Activated CD8-positive, alpha-beta T cell treated with anti-CD3 and anti-CD28 coated beads, Interleukin-2, amount 10 ng/mL, durations not matched to agents 7 days and 5 days (primary cell): ENCODE data around the gene SELPLG. TPM values are rescaled to one million over a fixed set of nuclear protein-coding genes. Genes with fewer than 3 reads are reported as not detected.

ENCODE experiments used
- ATAC-seq: fragments of 150-1000 bp; cut with Tn5 transposase; one replicate; pipeline ENCODE4 v1.10.0; 2021; ENCODE audit warnings: moderate library complexity
- CTCF ChIA-PET: fragments of 350-600 bp; sonication (Branson Sonifier 250); formaldehyde crosslinking; loops from one replicate; lab custom pipeline; 2021; ENCODE audit warnings: antibody characterized with exemption; lab: Charles Lee
- POLR2A ChIA-PET: fragments of 350-600 bp; sonication (Branson Sonifier 250); formaldehyde crosslinking; loops from one replicate; lab custom pipeline; 2021; ENCODE audit warnings: antibody characterized with exemption; lab: Charles Lee
- DNase-seq: peaks from one replicate; pipeline ENCODE4 v3.0.0-alpha.2; 2020
- H3K27ac Mint-ChIP-seq: one replicate; pipeline ENCODE4 v1.8.0; 2021; ENCODE audit warnings: mild to moderate bottlenecking, mixed read lengths
- H3K27me3 Mint-ChIP-seq: one replicate; pipeline ENCODE4 v1.8.0; 2021; ENCODE audit warnings: low read depth, mixed read lengths
- H3K36me3 Mint-ChIP-seq: one replicate; pipeline ENCODE4 v1.8.0; 2021; ENCODE audit warnings: low read depth, mixed read lengths
- H3K4me1 Mint-ChIP-seq: one replicate; pipeline ENCODE4 v1.8.0; 2021; ENCODE audit warnings: low read depth, mixed read lengths
- H3K4me3 Mint-ChIP-seq: one replicate; pipeline ENCODE4 v1.8.0; 2021; ENCODE audit warnings: mild to moderate bottlenecking, mixed read lengths
- H3K9me3 Mint-ChIP-seq: one replicate; pipeline ENCODE4 v1.8.0; 2022; ENCODE audit warnings: mixed read lengths; ENCODE audit not compliant: insufficient read depth
- microRNA-seq: library from miRNA; unstranded; fragments of <30 nt; microRNA quantifications from one replicate; pipeline ENCODE4 v1.2.0, GENCODE V29; 2022
- total RNA-seq, 2 experiments: library from RNA; stranded (reverse); gene quantifications; one replicate each; pipeline ENCODE4 v1.2.3, GENCODE V29; 2021

Gene SELPLG
- total RNA-seq, 2 experiments from 2014 or later: 144 to 150 TPM

DNA sequence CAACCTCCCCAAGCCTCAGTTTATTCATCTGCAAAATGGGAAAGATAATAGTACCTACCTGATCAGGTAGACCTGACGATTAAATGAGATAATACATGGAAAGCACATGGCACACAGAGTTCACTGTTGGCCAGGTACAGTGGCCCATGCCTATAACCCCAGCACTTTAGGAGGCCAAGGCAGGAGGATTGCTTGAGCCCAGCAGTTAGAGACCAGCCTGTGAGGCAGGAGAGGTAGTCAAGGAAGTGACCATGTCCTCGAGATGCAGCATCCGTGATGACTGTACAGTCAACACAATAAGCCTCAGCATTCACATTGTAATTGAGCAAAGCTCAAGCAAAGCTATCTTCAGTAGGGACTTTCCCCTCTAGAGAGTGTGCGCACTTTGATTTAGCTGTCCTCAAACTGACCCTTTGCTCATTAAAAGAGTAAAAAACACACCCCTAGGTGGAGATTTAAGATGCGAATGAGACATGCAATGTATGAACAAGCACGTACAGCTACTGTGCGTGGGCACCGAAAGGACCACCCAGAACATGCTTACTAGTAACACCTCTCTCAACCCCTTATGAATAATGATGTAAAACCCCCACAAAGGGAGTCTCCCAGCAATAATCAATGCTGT is 61.4 kb downstream of the SELPLG start:
- CTCF ChIA-PET: interaction anchor here (0.6 to 19.8 kb wide), 8 partner anchors 8 to 582 kb away, joined by 3 to 574 read pairs (median 6); partner anchors contain the start of gene ISCU
- Mint-ChIP-seq H3K4me3 (no peak overlapping the region), H3K9me3 (no peaks in the 10 kb centered on the region), H3K36me3 (peaks cover 26% of the 10 kb centered on the region), H3K27me3 (peaks cover under 1% of the 10 kb centered on the region), H3K4me1 (peaks cover 78% of the 10 kb centered on the region), H3K27ac (no peak overlapping the region)
- ATAC-seq: no peak
- POLR2A ChIA-PET: interaction anchor here (1.7 kb wide), 1 partner anchor 10 kb away, joined by 7 read pairs; the partner anchor contains the start of gene ISCU
- no peak for DNase-seq

Small RNA genes lying within 50 kb of the gene (microRNA-seq; reads per million reads assigned to microRNA genes)
- not detected for gene MIR4496

Other genes starting within 250 kb of the SELPLG start
- 1 to 10 TPM; 4.6 to 5.2 TPM for gene FICD, start 118.6 kb downstream of the SELPLG start, total RNA-seq
- gene SART3, start 72.7 kb downstream of the SELPLG start, total RNA-seq: 10 to 100 TPM; 67.9 to 76.9 TPM
- gene ISCU, start 71.3 kb downstream of the SELPLG start, total RNA-seq: 10 to 100 TPM; 58.5 to 59.5 TPM
- gene TMEM119, start 35.8 kb downstream of the SELPLG start, total RNA-seq: not detected
- gene CORO1C, start 97.6 kb upstream of the SELPLG start, total RNA-seq: 10 to 100 TPM; 66.3 to 69.2 TPM
- gene SSH1, start 223.7 kb upstream of the SELPLG start, total RNA-seq: 10 to 100 TPM; 27.5 to 29.8 TPM
- not detected for gene DAO, start 246.2 kb upstream of the SELPLG start, total RNA-seq